Measurements from ENCODE around the gene CUL2. TPM values are rescaled to one million over a fixed set of nuclear protein-coding genes. Genes with fewer than 3 reads are reported as not detected.
"Not testable (repeated sequence)": the region's sequence is repeated elsewhere in the genome, so short reads cannot be mapped to it uniquely, and the experiment has no call there.

CUL2 gene
- polyA plus RNA-seq, 3 donors from 2014 or later: 15.8 to 34.2 (median 33.2) TPM

- Mint-ChIP-seq H3K27ac (no peak overlapping the region), H3K27me3 (ENCODE audit: low read depth in 3 of 3) (peaks cover 0 to 3% (median 2%) of the 10 kb centered on the region in 3 donors), H3K36me3 (peaks cover 13 to 42% (median 16%) of the 10 kb centered on the region in 3 donors), H3K9me3 (no peaks in the 10 kb centered on the region), H3K4me3 (no peak overlapping the region), H3K4me1 (peaks cover 4 to 24% of the 10 kb centered on the region in 2 donors)
- DNase-seq: no peak
Measured at GRCh38 chr10:35063837-35064454, 26.2 kb downstream of the CUL2 start.

- Mint-ChIP-seq H3K4me3 (no peak overlapping the region), H3K27me3 (ENCODE audit: low read depth in 3 of 3) (peaks cover 0 to 3% (median 2%) of the 10 kb centered on the region in 3 donors), H3K27ac (peak overlapping the region in 4 of 6 donors; percentile 34 to 53 (median 45)), H3K4me1 (peaks cover 18 to 48% of the 10 kb centered on the region in 2 donors), H3K9me3 (peaks cover 0 to 1% (median 0%) of the 10 kb centered on the region in 6 donors), H3K36me3 (peaks cover 8 to 32% (median 26%) of the 10 kb centered on the region in 3 donors)
- DNase-seq: no peak
Measured at GRCh38 chr10:35059481-35059880, 30.7 kb downstream of the CUL2 start.

- H3K9me3 Mint-ChIP-seq: peaks cover 0 to 1% (median 0%) of the 10 kb centered on the region in 6 donors
- H3K27ac Mint-ChIP-seq: peak overlapping the region; percentile 4 to 75 (median 60)
- peak overlapping the region in 1 of 5 donors; percentile 49 for H3K4me3 Mint-ChIP-seq
- peaks cover 0 to 3% (median 2%) of the 10 kb centered on the region in 3 donors for H3K27me3 Mint-ChIP-seq (ENCODE audit: low read depth in 3 of 3)
- peaks cover 8 to 39% (median 26%) of the 10 kb centered on the region in 3 donors for H3K36me3 Mint-ChIP-seq
- no peak for DNase-seq
- peaks cover 18 to 48% of the 10 kb centered on the region in 2 donors for H3K4me1 Mint-ChIP-seq
Measured at GRCh38 chr10:35058686-35059085, 31.5 kb downstream of the CUL2 start.

GRCh38 chr10:35058134-35058533, 32.0 kb downstream of the CUL2 start:
- H3K27me3 Mint-ChIP-seq (ENCODE audit: low read depth in 3 of 3): peaks cover 0 to 3% (median 2%) of the 10 kb centered on the region in 3 donors
- H3K27ac Mint-ChIP-seq: peak overlapping the region; percentile 44 to 82 (median 70)
- H3K36me3 Mint-ChIP-seq: peaks cover 8 to 44% (median 28%) of the 10 kb centered on the region in 3 donors

GRCh38 chr10:35056686-35057085, 33.5 kb downstream of the CUL2 start:
- peaks cover 23 to 56% of the 10 kb centered on the region in 2 donors for H3K4me1 Mint-ChIP-seq
- H3K27ac Mint-ChIP-seq: peak overlapping the region in 3 of 6 donors; percentile 4 to 63 (median 7)
- H3K4me3 Mint-ChIP-seq: no peak overlapping the region
- peaks cover 16 to 46% (median 33%) of the 10 kb centered on the region in 3 donors for H3K36me3 Mint-ChIP-seq
- H3K9me3 Mint-ChIP-seq: peaks cover 0 to 1% (median 0%) of the 10 kb centered on the region in 6 donors
- DNase-seq: no peak
- H3K27me3 Mint-ChIP-seq (ENCODE audit: low read depth in 3 of 3): peaks cover 0 to 2% (median 1%) of the 10 kb centered on the region in 3 donors

More at GRCh38 chr10:35058134-35058533, 32.0 kb downstream of the CUL2 start:
- peaks cover 0 to 1% (median 0%) of the 10 kb centered on the region in 6 donors for H3K9me3 Mint-ChIP-seq
- peak overlapping the region in 1 of 5 donors; percentile 49 for H3K4me3 Mint-ChIP-seq
- no peak for DNase-seq
- peaks cover 18 to 48% of the 10 kb centered on the region in 2 donors for H3K4me1 Mint-ChIP-seq

GRCh38 chr10:35056133-35056532, 34.0 kb downstream of the CUL2 start:
- Mint-ChIP-seq H3K4me3 (no peak overlapping the region), H3K9me3 (peaks cover 0 to 1% (median 0%) of the 10 kb centered on the region in 6 donors), H3K36me3 (peaks cover 18 to 45% (median 36%) of the 10 kb centered on the region in 3 donors), H3K4me1 (peaks cover 23 to 57% of the 10 kb centered on the region in 2 donors), H3K27me3 (ENCODE audit: low read depth in 3 of 3) (peaks cover 0 to 2% (median 1%) of the 10 kb centered on the region in 3 donors), H3K27ac (peak overlapping the region in 1 of 6 donors; percentile 23)
- DNase-seq: no peak

- DNase-seq: no peak
- H3K9me3 Mint-ChIP-seq: peaks cover 0 to 1% (median 0%) of the 10 kb centered on the region in 6 donors
- no peak overlapping the region for H3K4me3 Mint-ChIP-seq
- no peak overlapping the region for H3K27ac Mint-ChIP-seq
- peaks cover 26 to 47% (median 28%) of the 10 kb centered on the region in 3 donors for H3K36me3 Mint-ChIP-seq
- H3K27me3 Mint-ChIP-seq (ENCODE audit: low read depth in 3 of 3): peaks cover 0 to 2% (median 0%) of the 10 kb centered on the region in 3 donors
- peaks cover 16 to 43% of the 10 kb centered on the region in 2 donors for H3K4me1 Mint-ChIP-seq
Measured at GRCh38 chr10:35050568-35050967, 39.6 kb downstream of the CUL2 start.

GRCh38 chr10:35046074-35046473, 44.1 kb downstream of the CUL2 start:
- DNase-seq: peak in 1 of 3 donors; percentile 3
- Mint-ChIP-seq H3K36me3 (peaks cover 41 to 47% (median 41%) of the 10 kb centered on the region in 3 donors), H3K27me3 (ENCODE audit: low read depth in 3 of 3) (peaks cover 0 to 2% (median 2%) of the 10 kb centered on the region in 3 donors), H3K9me3 (peaks cover 0 to 1% (median 0%) of the 10 kb centered on the region in 6 donors), H3K27ac (peak overlapping the region in 5 of 6 donors; percentile 29 to 67 (median 53)), H3K4me3 (no peak overlapping the region), H3K4me1 (peaks cover 12 to 39% of the 10 kb centered on the region in 2 donors)

- DNase-seq; H3K9me3 Mint-ChIP-seq; H3K27me3 Mint-ChIP-seq (ENCODE audit: low read depth in 3 of 3); H3K4me3 Mint-ChIP-seq: not testable (repeated sequence)
- peaks cover 36 to 47% (median 39%) of the 10 kb centered on the region in 3 donors for H3K36me3 Mint-ChIP-seq
- H3K27ac Mint-ChIP-seq: peak overlapping the region in 1 of 6 donors; percentile 29
- peaks cover 10 to 35% of the 10 kb centered on the region in 2 donors for H3K4me1 Mint-ChIP-seq
Measured at GRCh38 chr10:35045275-35045674, 44.9 kb downstream of the CUL2 start.

- no peak for DNase-seq
- H3K4me1 Mint-ChIP-seq: peaks cover 10 to 26% of the 10 kb centered on the region in 2 donors
- no peaks in the 10 kb centered on the region for H3K9me3 Mint-ChIP-seq
- no peak overlapping the region for H3K4me3 Mint-ChIP-seq
- peak overlapping the region in 1 of 6 donors; percentile 48 for H3K27ac Mint-ChIP-seq
- H3K27me3 Mint-ChIP-seq (ENCODE audit: low read depth in 3 of 3): peaks cover 0 to 2% (median 2%) of the 10 kb centered on the region in 3 donors
- peaks cover 33 to 41% (median 36%) of the 10 kb centered on the region in 3 donors for H3K36me3 Mint-ChIP-seq
Measured at GRCh38 chr10:35043796-35044344, 46.3 kb downstream of the CUL2 start.

GRCh38 chr10:35042783-35043182, 47.4 kb downstream of the CUL2 start:
- Mint-ChIP-seq H3K27me3 (ENCODE audit: low read depth in 3 of 3) (peaks cover 0 to 2% (median 2%) of the 10 kb centered on the region in 3 donors), H3K4me3 (no peak overlapping the region), H3K4me1 (peaks cover 10 to 18% of the 10 kb centered on the region in 2 donors), H3K9me3 (no peaks in the 10 kb centered on the region), H3K27ac (peak overlapping the region in 2 of 6 donors; percentile 22 to 48), H3K36me3 (peaks cover 29 to 36% (median 32%) of the 10 kb centered on the region in 3 donors)
- DNase-seq: no peak

- Mint-ChIP-seq H3K9me3 (no peaks in the 10 kb centered on the region), H3K27ac (no peak overlapping the region), H3K4me1 (peaks cover 10 to 17% of the 10 kb centered on the region in 2 donors), H3K4me3 (no peak overlapping the region), H3K27me3 (ENCODE audit: low read depth in 3 of 3) (peaks cover 0 to 2% (median under 1%) of the 10 kb centered on the region in 3 donors), H3K36me3 (peaks cover 29 to 42% (median 37%) of the 10 kb centered on the region in 3 donors)
- no peak for DNase-seq
Measured at GRCh38 chr10:35041502-35041879, 48.6 kb downstream of the CUL2 start.

GRCh38 chr10:35040760-35041501, 49.2 kb downstream of the CUL2 start:
- Mint-ChIP-seq H3K36me3 (peaks cover 34 to 42% (median 36%) of the 10 kb centered on the region in 3 donors), H3K27me3 (ENCODE audit: low read depth in 3 of 3) (peaks cover 0 to 2% (median 0%) of the 10 kb centered on the region in 3 donors), H3K4me3 (no peak overlapping the region), H3K27ac (peak overlapping the region in 3 of 6 donors; percentile 9 to 32 (median 13)), H3K9me3 (no peaks in the 10 kb centered on the region), H3K4me1 (peaks cover 5 to 11% of the 10 kb centered on the region in 2 donors)
- no peak for DNase-seq
